CD4-positive, alpha-beta T cell treated with Interleukin-15 for 1 hour (primary cell): ENCODE data around the gene CCDC51.
A peak's percentile ranks its signal among the peaks of the same experiment; 100 is the strongest.
"Not testable (repeated sequence)": the region's sequence is repeated elsewhere in the genome, so short reads cannot be mapped to it uniquely, and the experiment has no call there.

Source experiments
- DNase-seq: peaks from one replicate; pipeline ENCODE4 v3.0.0-alpha.2; 2020

CCDC51 gene

GRCh38 chr3:48439820-48440589 is at the start of gene CCDC51, which contains the start of gene TMA7:
Gene CCDC51 (minus strand): TSS chr3:48440119. CDS start chr3:48435128, 4,991 bp downstream.
Gene TMA7 (plus strand): TSS chr3:48440257. CDS start chr3:48440297, 40 bp downstream.
- DNase-seq: peak; percentile 98

- no peak for DNase-seq
Observed at GRCh38 chr3:48486952-48487351, 47.0 kb upstream of the CCDC51 start.

DNA sequence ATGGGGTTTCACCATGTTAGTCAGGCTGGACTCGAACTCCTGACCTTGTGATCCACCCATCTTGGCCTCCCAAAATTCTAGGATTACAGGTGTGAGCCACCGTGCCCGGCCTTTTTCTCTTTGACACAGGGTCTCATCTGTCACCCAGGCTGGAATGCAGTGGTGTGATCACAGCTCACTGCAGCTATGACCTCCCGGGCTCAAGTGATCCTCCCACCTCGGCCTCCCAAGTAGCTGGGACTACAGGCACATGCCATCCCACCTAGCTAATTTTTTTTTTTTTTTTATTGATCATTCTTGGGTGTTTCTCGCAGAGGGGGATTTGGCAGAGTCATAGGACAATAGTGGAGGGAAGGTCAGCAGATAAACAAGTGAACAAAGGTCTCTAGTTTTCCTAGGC is 42.9 kb upstream of the CCDC51 start:
- not testable (repeated sequence) for DNase-seq

- not testable (repeated sequence) for DNase-seq
Observed at GRCh38 chr3:48480891-48481290, 41.0 kb upstream of the CCDC51 start.

DNA sequence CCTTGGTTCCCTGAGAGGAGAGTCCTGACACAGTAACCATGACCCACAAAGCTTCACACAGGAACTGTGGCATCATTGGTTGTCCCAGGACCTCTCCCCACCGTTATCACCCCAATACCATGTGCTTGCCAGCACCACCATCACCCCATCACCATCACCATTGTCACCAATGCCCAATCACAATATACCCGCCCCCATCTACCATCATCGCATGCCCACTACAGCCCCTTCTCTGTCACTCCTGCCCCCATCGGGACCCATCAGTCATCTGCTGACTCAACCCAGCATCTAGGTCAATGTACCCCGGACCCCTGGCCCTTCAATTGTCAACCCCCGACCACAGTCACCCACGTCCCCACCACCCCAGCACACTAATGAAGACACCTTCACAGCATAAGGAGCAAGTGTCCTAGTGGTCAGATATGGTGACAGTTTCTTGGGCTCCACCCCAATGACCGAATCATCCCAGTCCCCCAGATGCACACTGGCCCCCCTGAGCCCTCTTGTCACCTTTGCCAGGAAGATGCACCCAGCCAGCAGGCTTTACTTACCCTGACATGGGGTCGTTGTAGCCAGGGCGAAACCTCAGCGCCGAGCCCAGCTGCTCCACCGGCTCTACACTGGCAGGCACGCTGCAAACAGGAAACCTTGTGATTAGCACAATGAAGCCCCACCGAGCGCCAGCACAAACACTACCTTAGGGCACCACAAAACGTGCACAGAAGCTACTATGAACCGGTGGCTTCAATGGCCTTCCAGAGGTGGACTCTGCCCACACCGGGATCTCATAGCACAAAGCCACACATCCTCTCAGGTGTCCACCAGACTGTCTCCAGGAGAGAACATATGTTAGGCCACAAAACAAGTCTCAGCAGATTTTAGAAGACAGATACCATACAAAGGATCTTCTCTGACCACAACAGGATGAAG is 39.0 kb upstream of the CCDC51 start:
- DNase-seq: peak; percentile 52

GRCh38 chr3:48477959-48478520 is 38.1 kb upstream of the CCDC51 start:
- no peak for DNase-seq

DNA sequence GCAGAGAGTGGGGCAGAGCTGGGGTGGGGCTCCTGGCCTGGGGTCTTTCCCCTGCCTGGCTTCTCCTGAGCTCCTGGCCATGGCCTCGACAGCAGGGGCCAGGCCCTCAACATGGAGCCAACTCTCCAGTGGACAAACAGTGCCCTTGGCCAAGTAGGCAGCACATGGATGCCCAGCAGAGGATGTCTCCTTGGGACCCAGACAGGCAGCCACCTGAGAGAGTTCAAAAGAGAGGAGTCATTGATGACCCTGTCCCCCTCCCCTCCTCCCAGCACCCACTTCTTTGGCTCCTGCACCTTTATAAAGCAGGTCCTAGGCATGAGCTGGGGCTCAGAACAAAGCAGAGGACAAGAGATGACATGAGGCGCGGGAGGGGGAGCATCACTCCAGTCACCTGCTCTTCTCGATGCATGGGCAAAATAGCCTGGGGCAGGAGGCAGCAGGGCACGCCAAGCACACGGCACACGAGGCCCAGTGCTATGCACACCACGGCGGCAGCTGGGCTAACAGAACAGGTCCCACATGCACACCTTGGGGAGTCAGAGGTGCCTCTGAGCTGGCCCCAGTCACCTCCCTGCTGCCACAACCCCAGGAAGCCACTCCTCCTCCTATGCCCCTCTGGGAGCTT is 36.6 kb upstream of the CCDC51 start:
- DNase-seq: no peak

GRCh38 chr3:48475188-48475587 is 35.3 kb upstream of the CCDC51 start:
- no peak for DNase-seq

DNA sequence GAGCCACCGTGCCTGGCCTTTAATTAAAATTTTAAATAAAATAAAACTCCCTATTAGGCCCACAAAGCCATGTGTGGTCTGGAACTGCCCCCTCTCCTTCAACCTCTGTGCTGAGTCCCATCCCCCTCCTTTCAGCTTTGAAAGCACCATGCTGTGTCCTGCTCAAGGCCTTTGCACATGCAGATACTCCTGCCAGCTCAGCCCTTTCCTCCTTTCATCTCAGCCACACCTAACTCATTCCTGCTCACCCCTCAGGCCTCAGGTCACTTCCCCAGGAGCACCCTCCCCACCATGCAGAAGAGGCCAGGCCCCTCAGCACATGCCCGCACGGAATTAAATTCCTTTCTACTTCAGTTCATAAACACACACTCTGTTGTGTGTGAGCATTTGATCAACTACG is 34.7 kb upstream of the CCDC51 start:
- no peak for DNase-seq

- DNase-seq: not testable (repeated sequence)
Observed at GRCh38 chr3:48474031-48474430, 34.1 kb upstream of the CCDC51 start.

- DNase-seq: no peak
Observed at GRCh38 chr3:48473617-48473952, 33.7 kb upstream of the CCDC51 start.

GRCh38 chr3:48472923-48473616 is 33.2 kb upstream of the CCDC51 start:
- peak; percentile 97 for DNase-seq

- no peak for DNase-seq
Observed at GRCh38 chr3:48472673-48472922, 32.7 kb upstream of the CCDC51 start.

GRCh38 chr3:48470286-48470685 is 30.4 kb upstream of the CCDC51 start:
- DNase-seq: no peak

- no peak for DNase-seq
Observed at GRCh38 chr3:48469046-48469915, 29.4 kb upstream of the CCDC51 start.

GRCh38 chr3:48468329-48468731 is 28.4 kb upstream of the CCDC51 start:
- no peak for DNase-seq

GRCh38 chr3:48467473-48468267 is 27.8 kb upstream of the CCDC51 start:
- DNase-seq: no peak

DNA sequence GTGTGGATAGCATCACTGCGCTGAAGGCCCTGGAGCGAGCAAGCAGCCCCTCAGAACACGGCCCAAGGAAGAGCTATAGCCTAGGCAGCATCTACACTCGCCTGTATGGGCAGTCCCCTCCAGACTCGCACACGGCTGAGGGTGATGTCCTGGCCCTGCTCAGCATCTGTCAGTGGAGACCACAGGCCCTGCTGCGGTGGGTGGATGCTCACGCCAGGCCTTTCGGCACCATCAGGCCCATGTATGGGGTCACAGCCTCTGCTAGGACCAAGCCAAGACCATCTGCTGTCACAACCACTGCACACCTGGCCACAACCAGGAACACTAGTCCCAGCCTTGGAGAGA is 27.2 kb upstream of the CCDC51 start:
- no peak for DNase-seq

DNA sequence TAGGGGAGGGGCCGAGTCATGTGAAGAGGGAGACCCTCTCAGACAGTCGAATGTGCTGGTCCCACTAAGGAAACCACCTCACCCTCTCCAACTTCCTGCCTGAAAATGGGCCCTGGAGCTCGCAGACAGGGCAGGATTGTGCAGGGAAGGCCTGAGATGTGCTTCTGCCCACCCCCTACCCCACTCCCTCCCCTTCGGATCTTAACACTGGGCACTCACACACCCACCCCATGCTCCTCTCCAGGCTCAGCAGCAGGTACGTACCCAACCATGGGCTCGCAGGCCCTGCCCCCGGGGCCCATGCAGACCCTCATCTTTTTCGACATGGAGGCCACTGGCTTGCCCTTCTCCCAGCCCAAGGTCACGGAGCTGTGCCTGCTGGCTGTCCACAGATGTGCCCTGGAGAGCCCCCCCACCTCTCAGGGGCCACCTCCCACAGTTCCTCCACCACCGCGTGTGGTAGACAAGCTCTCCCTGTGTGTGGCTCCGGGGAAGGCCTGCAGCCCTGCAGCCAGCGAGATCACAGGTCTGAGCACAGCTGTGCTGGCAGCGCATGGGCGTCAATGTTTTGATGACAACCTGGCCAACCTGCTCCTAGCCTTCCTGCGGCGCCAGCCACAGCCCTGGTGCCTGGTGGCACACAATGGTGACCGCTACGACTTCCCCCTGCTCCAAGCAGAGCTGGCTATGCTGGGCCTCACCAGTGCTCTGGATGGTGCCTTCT is 26.6 kb upstream of the CCDC51 start:
- DNase-seq: no peak
